Gastroesophageal sphincter (tissue), 3 donors: ENCODE results near the gene LMTK2.

Experiments
- POLR2A ChIP-seq, 2 donors: fragments of 450-650 bp; IDR thresholded peaks; one replicate each; pipeline ENCODE4 v1.6.1; 2017; ENCODE audit warnings: antibody characterized with exemption in 2 of 2, mild to moderate bottlenecking in 2 of 2, moderate library complexity in 1 of 2
- POLR2AphosphoS5 ChIP-seq: sonication (generic); formaldehyde crosslinking; IDR thresholded peaks from one replicate; pipeline ENCODE4 v1.6.1; 2017; ENCODE audit warnings: antibody characterized with exemption
- TF ChIP-seq, protein P1 (sequence below), 4 experiments: fragments of 200-600 bp in 2 of 4; fragments of 450-650 bp in 2 of 4; sonication (generic) in 1 of 4; IDR thresholded peaks; one replicate each; pipeline ENCODE4 v1.5.1; 2017 to 2019; ENCODE audit warnings: antibody characterized with exemption in 4 of 4, mild to moderate bottlenecking in 2 of 4, moderate library complexity in 2 of 4

- TF ChIP-seq POLR2A (IDR thresholded peaks at IDR 0.05) (no peak), POLR2AphosphoS5 (no peak)
- TF ChIP-seq, protein P1, sequence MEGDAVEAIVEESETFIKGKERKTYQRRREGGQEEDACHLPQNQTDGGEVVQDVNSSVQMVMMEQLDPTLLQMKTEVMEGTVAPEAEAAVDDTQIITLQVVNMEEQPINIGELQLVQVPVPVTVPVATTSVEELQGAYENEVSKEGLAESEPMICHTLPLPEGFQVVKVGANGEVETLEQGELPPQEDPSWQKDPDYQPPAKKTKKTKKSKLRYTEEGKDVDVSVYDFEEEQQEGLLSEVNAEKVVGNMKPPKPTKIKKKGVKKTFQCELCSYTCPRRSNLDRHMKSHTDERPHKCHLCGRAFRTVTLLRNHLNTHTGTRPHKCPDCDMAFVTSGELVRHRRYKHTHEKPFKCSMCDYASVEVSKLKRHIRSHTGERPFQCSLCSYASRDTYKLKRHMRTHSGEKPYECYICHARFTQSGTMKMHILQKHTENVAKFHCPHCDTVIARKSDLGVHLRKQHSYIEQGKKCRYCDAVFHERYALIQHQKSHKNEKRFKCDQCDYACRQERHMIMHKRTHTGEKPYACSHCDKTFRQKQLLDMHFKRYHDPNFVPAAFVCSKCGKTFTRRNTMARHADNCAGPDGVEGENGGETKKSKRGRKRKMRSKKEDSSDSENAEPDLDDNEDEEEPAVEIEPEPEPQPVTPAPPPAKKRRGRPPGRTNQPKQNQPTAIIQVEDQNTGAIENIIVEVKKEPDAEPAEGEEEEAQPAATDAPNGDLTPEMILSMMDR (IDR thresholded peaks at IDR 0.05) = no peak
These were observed 132.3 kb downstream of the LMTK2 start for GRCh38 chr7:98238976-98239375.
